Stimulated activated CD4-positive, alpha-beta T cell treated with anti-CD3 and anti-CD28 coated beads, TNF-alpha, amount 100 ng/mL, for 24 hours (primary cell): ENCODE results near the gene ARAP1.
A peak's percentile ranks its signal among the peaks of the same experiment; 100 is the strongest.

Experiments
- DNase-seq, 3 experiments: peaks; one replicate each; pipeline ENCODE4 v3.0.0-alpha.2; 2020; ENCODE audit warnings: low read depth in 3 of 3

Gene ARAP1

DNA sequence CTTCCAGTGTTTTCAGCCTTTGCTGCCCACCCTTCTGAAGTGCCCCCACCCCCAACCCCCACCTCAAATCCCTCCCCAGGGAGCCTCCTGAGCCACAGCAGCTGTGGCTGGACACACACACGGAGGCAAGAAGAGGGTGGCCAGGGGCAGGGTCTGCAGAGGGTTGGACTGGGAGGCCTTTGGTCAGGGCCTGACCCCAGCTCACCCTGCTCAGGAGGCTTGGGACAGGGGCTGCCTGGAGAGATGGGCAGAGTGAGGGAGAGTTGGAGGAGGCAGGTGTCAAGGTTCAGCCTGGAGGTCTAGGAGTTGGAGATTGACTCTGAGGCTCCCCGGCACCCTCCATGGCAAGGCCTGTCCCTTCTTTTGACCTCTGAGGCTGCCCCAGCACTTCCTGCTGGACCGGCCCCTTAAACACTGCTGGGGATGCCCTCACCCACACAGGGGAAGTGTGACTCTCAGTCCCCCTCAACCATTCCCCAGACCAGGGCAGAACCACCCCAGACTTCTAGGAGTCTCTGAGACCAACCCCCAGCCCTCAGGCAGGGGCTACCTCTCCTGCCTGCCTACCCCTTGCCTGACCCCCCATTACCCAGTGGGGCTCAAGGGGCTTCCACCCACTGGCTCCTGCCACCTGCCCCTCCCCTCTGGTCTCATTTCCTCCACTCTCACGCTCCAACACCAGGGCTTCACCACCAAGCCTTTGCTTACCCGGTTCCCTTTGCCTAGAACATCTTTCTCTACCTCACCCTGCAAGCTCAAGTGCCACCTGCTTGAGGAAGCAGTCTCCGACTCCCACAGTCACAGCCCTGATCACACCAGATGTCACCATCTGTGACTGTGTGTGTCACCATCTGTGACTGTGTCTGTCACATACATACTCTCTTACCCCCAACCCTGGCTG, 8.6 kb downstream of the ARAP1 start:
- no peak for DNase-seq

DNA sequence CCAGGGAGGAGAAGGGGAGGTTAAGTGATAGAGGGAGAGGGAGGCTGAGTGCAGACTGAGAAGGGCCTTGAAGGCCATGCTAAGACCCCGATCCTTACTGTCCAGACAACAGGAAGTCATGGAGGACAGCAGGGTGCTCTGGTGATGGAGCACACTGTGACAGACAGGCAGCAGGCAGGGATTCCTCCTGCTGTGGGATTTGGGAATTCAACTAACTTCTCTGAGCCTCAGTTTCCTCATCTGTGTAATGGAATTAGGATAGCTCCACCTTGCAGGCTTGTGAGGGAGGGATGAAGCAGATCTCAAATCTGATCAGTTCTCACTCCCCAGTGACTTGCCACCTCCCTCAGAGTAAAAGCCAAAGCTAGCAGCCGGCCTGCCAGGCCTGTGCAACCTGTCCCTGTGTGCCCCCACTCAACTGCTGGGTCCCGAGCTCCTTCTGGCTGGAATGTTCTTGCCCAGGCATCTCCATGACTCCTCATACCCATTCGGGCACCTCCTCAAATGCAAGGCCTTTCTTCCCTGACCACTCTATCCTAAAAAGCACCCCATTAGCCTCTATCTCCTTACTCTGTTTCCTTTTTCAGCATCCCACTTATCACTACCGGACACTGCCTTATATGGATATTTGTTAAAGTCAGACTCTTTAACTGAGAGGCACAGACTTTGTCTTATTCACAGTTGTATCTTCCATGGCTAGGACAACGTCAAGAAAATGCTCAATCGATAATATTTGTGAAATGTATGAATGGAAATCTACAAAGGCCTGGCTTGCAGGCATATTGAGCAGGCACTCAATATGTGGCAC, 9.5 kb downstream of the ARAP1 start:
- DNase-seq: no peak

DNA sequence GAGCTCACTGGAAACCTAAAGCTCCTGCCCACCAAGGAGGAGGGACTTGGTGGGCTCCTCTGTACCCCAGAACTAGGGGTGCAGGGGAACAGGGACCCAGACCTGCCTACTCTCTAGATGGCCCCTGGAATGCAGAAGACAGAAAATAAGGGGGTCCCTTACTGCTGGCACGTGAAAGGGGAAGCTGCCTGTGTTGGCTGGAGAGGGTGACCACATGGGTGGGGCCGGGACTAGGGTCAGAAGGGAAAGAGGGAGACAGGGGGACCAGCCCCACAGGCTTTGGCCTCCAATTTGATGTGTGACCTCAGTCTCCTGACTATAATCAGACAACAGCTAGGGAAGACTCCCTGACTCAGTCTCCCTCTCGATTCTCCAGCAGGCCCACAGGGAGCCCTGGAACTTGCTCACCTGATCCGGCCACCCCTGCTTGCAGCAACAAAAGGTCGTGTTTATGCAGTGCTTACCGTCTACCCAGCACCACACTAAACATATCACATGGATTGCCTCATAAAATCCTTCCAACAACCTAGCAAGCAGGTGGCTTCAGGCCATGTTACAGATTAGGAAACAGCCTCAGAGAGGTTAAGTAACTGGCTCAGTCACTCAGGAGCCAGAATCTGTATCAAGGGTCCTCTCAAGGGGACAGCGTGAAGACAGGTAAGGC, 10.2 kb downstream of the ARAP1 start:
- no peak for DNase-seq

DNA sequence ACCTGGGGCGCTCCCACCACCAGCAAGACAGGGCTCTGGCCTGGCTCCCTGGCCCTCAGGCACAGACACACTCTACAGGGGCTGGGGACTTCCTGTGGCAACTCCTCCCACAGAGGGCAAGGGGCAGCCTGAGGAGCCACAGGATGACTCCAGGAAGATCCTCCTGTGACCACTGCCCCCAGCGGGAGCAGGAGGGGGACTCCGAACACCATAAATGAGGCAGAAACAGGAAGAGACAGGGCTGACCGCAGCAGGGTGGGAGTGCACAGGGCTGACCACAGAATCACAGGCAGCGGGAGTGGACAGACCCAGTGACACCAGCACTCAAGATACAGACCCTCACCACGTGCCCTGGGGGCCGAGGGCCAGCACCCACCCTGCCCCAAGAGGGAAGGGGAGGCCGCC, 10.8 kb downstream of the ARAP1 start:
- DNase-seq: no peak

DNA sequence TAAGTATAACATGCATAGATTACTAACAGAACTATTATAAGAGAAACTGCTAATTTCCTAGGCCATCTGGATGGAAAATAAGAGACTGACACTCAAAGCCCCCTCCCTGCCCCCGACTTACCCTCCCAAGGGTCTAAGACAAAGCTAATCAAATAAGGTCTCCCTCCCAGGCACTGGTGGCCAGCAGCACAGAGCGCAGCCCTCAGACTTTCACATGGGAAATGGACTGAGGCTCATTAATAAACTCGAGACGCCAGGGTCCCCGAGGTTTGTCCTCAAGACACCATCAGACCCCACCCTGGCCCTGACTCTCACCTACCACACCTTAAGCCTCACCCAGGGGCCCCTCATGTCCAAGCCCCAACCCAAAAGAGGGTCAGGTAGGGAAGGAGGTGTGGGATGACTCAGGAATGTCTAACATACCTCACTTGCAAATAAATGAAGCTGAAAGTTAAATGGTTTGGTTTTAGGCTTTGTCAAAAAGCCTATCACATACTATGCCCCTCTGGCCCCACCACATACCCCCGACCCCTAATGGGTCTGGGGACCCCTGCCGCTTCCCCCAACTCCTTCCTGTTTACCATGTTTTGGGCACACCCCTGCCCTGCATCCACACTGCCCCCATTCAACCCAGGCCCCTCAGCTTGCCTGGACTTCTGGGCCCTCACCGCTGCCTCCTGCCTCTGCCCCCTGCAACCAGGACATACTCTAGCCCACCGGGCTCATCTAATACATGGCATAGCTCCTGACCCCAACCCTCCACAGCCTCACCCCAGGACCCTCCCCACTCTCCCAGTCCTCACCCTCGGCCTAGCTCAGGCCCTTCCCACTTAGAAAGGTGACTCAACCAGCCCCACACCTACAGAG, 11.4 kb downstream of the ARAP1 start:
- DNase-seq: no peak

DNA sequence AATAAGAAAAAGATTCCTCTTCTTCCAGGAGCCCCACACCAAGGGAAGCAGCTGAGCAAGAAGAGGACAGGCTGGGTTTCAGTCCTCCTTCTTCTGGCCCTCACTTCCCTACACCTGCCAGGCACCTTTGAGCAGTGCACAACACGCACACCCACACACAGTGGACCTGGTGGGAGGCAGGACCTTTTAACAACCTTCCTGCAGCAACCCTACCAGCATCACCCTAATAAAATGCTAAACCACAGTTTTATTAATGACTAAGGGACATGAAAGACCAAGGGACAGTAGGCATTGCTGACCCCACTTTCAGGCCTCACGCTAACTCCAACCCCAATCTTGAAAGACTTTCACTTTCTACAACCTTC, 12.2 kb downstream of the ARAP1 start:
- DNase-seq: no peak

DNA sequence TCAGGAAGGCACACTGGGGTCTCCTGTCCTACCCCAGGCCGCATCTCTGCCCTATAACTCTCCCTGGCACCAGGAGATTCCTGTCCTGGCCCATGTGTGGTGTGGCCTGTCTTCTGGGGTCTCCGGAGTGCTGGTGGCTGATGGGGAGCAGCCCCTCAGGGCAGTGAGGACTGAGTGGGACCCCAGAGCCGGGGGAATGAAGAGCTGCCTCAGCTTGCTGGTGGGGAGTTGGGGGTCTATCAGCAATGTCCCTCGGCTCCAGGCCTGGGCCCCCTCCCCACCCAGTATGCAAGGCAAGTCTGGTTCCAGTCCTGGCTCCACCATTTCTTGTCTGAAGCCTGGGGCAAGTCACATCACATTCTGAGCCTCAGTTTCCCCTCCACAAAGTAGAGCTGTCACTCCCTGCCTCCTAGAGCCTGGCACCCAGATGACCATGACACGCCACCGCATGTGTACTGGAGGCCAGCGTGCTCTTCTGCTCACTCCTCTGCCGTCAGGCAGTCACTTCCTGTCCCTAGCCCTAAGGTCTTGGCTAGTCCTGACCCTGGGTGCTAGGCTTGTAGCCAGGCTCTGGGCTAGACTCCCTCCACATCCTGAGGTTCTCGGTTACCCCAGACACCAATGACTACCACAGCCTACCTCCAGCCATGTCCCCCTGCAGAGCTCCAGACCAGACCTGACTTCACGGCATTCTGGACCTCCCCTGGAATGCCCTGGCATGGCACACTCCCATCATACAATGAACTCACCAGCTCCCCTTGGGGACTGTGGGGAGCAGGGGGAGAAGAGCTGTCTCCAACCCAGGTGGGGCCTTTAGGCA, 12.8 kb downstream of the ARAP1 start:
- DNase-seq: no peak

DNA sequence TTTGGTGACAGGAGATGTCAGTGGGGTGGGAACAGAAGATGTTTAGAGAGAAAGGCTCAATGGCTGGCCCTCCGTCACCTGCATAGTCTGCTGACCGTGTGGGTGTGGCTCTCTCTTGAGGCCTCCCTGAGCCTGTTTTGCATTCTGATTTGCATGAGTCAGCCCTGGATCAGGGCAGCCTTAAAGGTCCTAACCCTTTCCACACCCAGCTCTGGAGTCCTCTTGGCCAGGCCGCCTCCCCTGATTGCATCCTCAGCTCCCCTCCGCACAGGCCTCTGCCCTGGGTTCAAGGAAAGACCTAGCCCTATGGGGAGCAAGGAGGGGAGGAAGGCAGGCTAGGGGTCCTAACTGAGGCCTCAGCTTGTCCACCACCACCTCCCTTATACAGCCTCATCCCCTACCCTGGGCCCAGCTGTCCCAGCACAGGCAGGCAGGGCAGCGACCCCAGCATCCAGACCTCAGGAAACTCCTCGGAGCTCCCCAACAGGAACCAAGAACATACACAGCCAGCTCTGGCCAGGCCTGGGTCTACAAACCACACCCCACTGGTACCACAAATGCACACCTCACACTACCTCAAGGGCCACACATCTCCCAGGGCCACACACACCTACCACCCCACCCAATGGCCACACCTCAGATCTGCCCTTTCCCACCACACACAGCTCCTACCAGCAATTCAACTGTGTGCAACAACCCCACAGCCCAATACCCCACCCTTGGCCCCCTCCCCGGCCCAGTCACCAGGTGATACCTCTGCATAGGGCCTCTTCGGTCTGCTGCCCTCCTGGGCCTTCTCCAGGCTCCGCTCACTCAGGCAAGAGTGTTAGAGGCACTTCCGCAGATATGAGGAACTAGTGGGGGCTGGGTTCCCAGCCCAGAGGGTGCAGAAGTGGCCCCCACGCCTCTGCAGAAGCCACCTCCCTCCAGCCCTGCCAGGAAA, 13.7 kb downstream of the ARAP1 start:
- no peak for DNase-seq

DNA sequence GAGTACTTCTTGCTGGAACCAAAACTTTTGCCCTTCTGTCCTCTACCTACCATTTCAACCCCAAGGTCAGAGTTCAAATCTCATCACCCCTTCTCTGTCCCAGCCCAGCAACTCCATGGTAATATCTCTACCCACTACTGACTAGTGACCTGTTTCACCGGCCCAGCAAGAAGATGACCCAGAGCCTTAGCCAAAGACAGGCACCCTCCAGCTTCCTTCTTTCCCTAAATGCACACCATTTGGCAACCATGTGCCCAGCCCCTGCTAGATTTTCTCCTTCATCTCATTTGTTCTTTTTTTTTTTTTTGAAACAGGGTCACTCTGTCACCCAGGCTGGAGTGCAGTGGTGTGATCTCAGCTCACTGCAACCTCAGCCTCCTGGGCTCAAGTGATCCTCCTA, 14.9 kb downstream of the ARAP1 start:
- DNase-seq: no peak

DNA sequence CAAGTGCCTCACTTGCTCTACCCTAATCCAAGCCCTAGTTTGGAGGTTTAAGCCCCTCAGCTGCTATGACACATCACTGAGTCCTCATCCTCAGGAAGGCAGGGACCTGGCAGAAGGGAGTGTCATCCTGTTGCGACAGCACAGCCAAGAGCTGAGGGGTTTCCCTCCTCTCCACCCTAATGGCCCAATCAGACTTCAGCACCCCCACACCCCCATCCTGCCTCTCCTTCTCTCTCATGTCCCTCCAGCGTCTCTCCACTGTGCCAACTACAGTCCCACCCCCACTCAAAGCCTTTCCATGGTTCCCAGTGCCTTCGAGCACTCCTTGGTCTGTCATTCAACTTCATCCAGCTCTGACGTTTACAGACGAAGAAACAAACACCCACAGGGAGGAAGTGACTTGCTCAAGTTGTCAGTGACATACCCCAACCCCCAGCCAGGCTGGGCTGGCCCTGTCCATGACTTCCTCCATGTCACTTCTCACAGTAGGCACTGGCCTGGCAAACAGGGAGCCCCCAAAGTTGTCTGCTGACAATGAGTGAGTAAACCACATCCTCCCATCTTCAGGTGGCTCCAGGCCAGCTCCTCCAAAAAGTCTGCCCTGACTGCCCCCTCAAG, 15.6 kb downstream of the ARAP1 start:
- peak; percentile 36 to 53 (median 42) for DNase-seq

DNA sequence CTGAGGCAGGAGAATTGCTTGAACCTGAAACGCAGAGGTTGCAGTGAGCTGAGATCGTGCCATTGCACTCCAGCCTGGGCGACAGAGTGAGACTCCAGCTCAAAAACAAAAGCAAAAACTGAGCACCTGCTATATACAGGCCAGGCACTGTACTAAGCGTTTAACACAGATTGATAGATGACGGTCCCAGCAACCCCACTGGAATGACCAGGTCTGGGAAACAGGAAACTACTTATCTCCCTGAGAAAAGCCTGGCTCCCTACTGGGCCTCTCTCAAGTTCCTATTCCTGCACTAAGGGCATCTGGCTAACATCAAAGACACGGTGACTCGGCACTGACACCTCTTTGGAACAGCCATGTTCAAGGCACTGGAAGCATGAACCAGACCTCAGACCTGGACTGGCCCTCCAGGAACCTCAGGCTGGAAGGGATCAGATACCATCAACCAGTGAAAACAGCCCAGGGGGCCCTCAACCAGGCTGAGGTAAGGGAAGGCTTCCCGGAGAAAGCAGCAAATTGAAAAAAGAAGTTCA, 16.6 kb downstream of the ARAP1 start:
- DNase-seq: no peak

DNA sequence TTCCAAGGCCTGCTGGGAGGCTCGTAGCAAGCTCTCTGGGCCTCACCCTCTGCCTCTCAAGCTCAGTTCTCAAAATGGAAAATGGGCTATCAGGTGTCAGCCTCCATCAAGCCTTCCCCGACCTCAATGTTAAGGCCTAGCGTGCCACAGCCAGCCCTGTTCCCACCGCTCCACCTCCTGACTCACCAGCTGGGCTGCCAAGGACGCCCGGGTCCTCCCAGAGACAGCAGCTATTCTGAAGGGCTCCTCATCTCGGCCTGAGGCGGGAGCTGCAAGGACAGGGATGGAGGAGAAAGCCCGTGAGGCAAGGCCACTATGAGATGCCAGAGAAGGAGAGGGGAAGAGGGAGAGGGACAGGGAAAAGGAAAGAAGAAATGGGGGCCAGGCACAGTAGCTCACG, 19.9 kb downstream of the ARAP1 start:
- no peak for DNase-seq

DNA sequence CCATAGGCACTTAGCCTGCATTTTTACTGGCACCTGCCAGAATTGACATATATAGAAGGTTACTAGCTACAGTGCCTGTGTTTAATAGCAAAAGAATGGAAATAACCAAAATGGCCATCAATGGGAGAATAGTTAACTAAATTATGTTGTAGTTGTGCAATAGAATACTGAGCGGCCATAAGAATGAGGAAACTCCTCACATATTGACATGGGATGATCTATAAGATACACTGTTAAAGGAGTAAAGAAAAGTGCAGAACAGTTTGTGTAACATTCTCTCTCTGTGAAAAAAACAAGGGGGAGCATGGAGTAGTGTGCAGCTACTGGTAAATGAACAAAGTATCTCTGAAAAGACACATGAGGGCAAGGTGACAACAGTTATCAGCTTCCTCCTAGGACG, 21.5 kb downstream of the ARAP1 start:
- DNase-seq: no peak

DNA sequence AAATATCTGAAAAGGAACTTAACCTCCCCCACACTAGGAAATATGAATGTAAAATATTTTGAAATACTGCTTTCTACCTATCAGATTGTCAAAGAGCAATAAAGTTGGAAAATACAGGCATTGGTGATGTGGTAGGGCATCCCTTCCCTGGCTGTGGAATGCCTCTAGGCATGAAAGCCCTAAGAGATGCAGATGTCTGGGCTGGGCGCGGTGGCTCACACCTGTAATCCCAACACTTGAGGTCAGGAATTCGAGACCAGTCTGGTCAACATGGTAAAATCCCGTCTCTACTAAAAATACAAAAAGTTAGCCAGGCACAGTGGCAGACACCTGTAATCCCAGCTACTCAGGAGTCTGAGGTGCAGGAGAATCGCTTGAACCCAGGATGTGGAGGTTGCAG, 22.0 kb downstream of the ARAP1 start:
- DNase-seq: no peak

DNA sequence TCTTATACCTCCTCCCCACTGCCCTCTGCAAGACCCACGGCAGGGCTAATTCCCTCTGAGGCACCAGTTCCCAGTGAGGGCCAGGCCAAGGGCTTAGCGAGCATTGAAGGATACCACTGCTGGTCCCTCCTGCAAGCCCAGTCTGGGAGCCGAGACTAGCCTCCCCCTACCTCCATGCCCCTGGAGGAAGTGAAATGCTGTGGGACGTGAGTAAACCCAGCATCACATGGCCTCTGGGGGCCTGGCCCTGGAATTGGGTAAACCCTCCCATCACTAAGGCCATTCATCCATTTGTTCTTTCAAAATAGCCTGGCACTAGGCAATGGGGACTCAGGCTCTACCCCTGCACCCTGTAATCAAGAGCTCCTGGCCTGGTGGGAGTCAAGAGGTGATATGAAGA, 24.7 kb downstream of the ARAP1 start:
- no peak for DNase-seq

DNA sequence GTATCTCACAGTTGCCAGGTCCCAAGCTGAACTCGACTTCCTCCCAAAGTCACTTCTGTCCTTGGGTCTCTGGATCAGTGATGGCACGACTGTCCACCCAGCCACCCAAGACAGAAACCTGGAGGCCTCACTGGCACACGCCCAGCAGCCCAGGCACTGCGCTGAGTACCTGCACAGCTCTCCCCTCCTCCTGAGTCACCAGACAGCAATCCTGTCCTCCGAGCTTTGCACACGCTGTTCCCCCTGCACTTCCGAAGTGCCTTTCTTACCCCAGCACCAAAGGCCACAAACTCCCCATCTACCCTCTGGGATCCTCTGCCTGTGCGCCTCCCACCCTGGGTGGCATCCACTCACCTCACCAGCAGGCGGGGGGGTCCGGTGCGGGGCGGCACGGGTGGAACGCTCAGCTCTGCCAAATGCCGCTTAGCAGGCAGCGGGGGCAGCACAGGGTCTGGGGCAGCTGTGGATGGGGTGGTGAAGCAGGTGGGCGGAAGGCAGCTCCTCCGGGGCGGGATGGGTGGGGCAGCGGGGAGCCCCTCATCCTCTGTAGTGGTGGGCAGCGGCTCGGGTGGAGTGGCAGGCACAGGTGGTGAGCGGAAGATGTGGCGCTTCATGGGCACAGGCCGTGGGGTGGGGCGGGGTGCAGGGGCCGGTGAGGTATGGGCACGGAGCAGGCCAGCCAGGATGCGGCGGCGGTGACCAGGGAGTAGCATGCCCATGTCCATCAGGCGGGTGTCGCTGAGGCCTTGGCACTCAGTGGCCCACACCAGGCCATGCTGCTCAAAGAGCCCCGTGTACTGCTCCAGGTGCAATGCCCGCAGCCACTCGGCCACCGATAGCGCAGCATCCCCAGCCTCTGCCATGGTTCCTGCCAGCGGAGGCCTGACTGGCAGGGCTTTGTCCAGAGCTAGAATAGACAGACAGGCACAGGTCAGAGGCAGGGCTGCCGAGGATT, 25.7 kb downstream of the ARAP1 start:
- DNase-seq: no peak

DNA sequence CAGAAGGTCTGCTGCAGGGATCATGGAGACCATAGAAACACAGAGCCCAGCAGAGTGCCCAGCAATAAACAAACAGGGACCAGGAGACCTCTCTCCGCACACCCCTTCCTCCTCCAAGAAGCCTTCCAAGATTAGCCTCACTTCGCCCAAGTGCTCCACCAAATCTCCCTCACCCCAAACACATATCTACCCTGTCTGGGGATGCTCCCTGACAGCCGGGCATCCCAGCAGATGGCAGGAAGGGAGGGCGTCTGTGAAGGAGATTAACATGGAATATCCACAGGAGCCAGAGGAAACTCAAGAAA, 26.5 kb downstream of the ARAP1 start:
- DNase-seq: no peak
